Stimulated activated CD8-positive, alpha-beta memory T cell treated with anti-CD3 and anti-CD28 coated beads, Interleukin-7, amount 100 ng/mL, for 48 hours (primary cell): ENCODE measurements around the gene TRIM38.

Experiments
- DNase-seq, 2 donors: peaks; one replicate each; pipeline ENCODE4 v3.0.0-alpha.2; 2020; ENCODE audit warnings: low read depth in 1 of 2; ENCODE audit errors: extremely low read depth in 1 of 2

Gene TRIM38

DNA sequence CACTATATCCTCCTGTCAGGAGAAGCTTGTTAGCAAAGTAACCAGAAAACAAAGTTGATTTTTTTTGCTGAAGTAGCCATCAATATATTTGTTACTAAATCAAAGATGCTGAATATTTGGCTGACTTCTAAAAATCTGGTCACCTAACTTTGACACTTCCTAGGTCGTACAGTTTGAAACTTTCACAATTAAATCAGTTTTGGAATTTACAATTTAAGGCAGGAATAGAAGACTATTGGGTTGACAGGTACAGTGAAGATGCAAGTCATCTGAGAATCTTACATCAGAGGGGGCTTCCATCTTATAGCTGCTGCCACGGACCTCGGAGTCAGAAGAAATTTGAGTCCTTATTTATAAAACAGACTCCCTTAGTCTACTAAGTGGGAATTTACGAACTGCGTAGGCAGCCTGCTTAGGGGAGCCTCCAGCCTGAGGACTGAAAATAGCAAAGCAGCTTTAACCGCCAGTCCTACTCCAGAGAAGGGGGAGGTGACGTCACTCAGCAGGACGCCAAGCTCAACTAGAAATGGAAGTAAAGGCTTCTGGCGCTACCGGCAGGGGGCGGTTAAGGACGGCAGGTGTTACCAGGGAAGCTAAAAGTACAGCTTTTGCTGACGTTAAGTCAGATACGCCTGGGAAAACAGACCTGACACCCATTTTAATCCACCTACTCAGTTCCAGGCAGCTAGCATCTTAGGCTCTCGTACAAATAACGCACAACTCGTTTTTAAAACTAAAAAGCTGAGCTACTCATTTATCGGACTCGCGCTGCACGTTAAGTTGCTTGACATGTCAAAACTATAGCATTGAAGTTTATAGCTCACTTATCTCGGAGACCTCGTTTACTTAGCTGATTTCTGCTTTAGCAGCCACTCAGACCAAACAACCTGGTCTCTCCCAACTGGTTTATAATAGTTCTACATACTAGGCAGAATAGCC lies 63.6 kb downstream of the TRIM38 start:
- peak; percentile 74 to 95 for DNase-seq

DNA sequence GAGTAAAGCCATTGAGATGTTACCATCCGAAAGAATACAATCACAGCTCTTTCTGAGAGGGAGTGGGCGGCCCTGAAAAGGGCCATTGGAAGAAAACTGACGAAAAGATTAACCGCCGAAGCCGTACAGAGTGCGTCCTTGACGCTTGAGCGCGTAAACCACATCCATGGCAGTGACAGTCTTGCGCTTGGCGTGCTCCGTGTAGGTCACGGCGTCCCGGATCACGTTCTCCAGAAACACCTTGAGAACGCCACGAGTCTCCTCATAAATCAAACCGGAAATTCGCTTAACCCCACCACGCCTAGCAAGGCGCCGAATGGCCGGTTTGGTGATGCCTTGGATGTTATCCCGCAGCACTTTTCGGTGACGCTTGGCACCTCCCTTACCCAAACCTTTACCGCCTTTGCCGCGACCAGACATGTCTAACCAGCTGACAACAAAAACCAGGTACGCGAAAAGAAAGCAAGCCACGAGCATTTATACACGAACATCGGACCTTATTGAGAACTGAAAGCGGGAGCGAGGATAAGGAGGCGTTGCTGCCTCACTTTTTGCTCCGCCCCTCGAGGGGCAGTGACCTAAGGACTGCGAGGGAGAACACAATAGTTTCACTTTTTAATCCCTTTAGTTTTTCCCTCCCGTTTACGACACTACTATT lies 64.4 kb downstream of the TRIM38 start:
- DNase-seq, result peak; percentile 72 to 90

DNA sequence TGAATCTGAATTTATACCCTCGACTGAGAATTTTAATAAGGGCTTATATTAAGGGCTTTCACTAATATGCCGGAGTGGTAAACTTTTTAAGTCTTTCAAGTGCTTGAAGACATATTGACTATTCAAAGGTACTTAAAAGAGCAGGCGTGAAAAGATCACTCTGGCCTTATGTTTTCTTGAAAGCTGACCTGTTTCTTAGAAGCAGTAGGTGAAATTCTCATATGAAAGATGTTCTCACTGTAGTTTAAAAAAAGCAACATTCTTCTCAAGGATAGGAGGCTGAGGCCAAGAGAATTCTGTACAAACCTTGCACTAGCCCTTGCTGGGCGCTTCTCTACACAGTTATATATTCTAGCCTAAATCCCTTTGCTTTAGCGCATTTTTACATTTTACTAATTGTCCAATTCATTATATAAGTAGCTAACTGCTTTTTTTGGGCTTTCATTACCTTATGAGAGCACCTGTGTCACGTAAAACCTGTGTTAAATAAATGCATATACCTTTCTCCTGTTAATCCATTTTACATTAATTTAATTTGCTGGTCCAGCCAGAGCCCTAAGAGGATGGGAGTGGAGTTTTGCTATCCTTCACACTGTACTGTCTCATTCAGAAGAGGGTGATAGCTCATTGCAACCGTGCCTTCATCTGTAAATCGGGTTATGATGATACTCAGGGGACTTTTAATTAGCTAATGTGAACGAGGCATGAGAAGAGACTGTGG lies 65.0 kb downstream of the TRIM38 start:
- no peak for DNase-seq

DNA sequence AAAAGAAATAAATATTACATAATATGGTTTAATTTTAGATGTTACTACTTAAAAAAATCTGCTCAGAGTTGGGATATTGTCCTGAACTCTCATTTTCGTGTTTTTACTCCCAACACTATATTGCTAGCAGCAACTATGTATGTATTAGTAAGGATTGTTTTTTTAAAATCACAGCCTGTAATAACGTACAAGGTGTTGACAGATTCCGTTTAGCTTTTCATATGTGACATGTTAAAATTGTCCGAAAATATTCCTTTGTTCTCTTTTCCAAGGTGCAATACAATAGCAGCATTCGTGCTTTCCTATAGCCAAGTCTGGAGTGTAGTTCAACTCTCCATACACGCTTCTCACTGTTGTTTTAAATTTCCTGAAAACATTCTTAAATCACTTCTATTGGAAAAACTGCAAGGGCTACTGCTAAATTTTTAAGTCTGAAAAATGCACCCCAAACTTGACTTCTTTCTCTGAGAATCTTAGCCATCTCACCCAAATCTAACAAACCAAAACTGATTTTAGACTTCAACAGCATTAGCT lies 65.7 kb downstream of the TRIM38 start:
- DNase-seq, result no peak

DNA sequence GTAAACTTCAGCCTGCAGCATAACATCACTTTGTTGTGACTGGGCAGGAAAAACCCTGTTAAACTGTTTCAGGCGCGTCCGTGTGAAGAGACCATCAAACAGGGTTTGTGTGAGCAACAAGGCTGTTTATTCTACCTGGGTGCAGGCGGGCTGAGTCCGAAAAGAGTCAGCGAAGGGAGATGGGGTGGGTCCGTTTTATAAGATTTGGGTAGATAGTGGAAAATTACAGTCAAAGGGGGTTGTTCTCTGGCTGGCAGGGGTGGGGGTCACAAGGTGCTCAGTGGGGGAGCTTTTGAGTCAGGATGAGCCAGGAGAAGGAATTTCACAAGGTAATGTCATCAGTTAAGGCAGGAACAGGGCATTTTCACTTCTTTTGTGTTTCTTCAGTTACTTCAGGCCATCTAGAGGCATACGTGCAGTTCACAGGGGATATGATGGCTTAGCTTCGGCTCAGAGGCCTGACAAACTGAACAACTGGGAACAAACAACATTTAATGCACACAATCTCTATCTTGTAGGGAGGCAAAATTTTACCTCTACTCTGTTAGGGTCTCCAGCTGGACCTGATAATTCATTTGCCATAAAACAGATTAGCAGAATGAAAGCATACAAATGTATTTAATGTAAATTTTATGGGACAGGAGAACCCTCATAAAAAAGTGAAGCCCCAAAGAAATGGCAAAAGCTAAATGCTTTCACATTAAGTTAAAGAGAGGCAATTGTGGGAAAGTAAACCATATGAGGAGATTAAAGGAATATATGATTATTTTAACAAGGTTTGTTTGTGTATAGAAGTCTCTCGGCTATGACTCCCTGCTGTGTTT lies 66.4 kb downstream of the TRIM38 start:
- DNase-seq, result no peak

DNA sequence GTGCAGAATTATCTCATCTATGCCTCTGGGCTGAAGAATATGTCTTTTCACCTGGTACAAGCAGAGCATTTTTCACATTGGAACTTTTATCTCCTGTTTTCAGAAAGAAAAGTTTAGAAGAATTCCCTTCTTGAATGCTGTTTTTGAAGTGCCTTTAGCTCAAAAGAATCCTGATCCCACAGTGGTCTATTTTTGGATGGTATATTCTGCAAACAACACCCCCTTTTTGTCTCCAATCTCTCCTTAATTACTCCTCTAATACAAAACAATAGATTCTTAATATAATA lies 66.9 kb downstream of the TRIM38 start:
- DNase-seq, result no peak

DNA sequence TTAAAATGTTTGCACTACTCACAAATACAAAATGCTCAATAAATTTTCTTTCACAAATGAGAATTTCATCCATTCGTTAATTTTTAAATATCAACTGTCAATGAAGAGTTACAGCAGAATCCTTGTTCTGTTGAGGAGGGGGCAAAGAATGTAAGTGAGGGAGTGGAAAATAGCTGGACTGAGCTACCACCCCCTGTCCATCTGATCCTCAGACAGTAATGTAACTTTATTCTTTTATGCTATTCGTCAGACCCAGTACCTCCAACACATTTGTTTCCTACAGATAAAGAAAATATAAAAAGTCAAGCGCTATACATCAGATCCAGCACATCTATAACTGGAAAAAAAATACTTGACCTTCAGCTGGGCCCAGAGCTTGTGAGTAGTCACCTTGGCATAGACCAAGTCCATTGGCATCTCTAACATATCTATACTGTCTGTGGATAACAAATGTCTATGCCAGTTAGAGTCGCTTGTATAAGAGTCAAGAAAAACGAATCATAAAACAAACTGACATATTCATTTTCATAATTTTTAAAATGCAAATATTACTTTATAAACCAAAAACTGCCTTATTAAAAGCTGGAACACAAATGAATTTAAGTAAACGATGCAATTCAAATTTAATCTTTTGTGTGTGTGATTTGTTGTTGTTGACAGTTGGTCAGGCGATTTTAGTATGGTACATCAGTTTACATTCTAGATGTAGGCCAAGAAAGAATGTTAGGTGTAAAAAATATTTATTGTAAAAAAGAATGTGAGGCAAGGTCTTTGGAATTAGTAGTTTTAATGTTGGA lies 67.5 kb downstream of the TRIM38 start:
- no peak for DNase-seq

DNA sequence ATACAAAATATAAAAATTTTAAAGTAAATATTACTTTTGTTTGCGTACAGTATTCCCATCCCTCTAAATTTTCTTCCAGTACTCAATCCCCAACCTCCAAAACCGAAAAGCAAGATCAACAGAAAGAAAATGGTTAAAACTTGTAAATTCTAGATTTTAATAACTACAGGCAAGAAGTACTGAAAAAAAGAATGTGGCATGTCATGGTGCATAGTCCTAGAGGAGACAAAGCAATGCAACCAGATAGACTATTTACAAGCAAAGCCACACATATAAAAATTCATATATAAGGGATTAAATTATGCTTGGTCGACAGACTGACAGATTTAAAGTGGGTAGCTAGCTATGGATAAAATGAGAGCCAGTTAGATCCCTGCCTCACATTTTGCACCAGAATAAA lies 68.1 kb downstream of the TRIM38 start:
- no peak for DNase-seq

DNA sequence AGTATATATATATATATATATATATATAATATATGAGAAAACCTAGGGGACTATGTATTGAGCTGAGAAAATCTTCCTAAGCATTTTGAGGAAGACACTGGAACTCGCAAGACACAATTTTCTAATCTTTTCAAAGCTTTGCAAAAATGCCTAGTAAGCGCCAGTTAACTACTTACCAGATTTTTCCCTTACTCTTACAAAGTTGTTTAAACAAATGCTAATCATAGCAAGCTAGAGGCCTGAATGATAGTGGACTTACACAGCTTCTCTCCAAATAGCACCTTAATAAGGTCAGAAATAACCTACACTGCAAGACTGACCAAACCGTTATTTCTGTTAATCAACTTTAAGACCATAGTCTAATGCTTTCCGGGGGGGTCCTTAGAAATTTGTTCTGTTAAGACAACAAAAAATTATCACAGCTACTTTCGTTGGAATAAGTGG lies 68.6 kb downstream of the TRIM38 start:
- no peak for DNase-seq

DNA sequence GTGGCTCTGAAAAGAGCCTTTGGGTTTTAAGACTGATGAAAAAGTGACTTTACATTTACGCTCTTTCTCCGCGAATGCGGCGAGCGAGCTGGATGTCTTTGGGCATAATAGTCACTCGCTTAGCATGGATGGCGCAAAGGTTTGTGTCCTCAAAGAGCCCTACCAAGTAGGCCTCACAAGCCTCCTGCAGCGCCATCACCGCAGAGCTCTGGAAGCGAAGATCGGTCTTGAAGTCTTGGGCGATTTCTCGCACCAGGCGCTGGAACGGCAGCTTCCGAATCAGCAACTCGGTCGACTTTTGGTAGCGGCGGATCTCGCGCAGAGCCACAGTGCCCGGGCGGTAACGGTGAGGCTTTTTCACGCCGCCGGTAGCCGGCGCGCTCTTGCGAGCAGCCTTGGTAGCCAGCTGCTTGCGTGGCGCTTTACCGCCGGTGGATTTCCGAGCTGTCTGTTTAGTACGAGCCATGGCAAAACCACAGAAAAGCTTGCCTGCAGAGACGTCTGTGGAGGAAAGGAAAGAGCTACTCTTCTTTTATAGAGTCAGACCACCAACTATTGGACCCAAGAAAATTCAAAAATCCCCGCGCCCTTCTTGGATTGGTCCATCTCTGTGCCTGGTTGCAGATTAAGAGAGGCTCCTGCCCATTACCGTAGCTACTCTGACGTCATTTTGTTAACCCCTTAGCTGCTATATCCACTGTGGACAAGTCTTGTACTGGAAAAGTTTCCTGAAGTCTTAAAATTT lies 69.2 kb downstream of the TRIM38 start:
- DNase-seq, result peak; percentile 68 to 86

DNA sequence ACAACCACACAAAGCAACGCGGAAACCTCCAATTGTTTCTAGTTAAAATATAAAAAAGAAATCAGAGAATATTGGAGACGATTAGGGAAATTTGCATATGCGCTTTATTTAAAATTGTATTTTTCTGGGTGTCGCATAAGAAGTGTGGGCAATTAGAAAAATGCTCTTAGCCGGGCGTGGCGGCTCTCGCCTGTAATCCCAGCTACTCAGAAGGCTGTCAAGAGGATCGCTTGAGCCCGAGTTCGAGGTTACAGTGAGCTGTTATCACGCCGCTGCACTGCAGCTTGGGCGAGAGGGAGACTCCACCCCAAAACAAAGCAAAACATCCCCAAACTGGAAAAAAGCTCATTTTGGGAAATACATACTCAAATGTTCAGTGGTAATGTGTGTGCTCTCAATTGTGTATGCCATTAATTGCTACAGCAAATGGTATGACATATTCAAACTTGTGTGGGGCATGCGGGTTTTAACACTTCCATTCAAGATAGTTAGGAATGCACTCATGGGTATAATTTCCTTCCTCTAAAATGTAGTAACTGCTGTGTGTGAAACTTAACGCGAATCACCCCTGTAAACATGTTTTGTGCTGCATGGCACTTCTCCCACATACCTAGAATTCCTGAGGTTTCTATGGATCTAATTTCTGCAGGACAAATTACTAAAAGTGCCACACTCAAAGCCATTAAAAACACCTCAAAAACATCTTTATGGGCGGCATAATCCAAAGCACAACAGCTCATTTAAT lies 69.9 kb downstream of the TRIM38 start:
- DNase-seq, result no peak

DNA sequence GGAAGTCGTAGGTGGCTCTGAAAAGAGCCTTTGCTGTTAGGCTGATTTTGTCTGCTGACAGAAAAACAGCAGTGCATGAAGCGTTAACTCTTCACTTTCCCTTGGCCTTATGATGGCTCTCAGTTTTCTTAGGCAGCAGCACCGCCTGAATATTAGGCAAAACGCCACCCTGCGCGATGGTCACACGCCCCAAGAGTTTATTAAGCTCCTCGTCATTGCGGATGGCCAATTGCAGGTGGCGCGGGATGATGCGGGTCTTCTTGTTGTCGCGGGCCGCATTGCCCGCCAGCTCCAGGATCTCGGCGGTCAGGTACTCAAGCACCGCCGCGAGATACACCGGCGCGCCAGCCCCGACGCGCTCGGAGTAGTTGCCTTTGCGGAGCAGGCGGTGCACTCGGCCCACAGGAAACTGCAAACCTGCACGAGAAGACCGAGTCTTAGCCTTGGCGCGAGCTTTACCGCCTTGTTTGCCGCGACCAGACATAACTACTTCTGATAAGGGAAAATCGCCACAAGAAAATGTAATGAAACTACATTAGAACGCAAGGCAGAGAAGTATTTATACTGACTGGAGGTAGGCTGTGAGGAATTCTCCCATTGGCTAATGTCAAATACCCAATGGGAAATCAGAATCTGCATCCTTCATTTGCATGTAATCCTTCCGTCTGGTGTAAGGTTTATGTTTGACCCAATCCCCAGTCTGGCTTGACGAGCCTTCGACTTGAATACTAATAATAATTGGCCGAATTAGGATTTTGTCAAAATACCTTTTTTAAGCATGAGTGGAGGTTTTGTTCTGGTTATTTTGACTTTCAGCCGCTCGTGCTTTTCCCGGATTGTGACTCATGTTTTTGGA lies 70.7 kb downstream of the TRIM38 start:
- peak; percentile 63 to 71 for DNase-seq

DNA sequence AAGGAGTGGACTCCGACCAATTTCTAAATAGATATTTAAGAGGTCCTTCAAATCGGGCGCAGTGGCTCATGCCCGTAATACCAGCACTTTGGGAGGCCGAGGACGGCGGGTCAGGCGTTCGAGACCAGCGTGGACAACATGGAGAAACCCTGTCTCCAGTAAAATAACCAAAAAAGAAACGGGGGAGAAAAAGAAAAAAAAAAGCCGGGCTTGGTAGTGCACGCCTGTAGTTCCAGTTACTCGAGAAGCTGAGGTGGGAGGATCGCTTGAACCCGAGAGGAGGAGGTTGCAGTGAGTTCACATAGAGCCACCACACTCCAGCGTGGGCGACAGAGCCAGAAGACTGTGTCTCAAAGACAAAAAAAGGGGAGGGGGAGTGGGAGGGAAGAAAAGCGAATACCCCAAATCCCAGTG lies 71.3 kb downstream of the TRIM38 start:
- DNase-seq, result peak in 1 of 2 donors; percentile 59

DNA sequence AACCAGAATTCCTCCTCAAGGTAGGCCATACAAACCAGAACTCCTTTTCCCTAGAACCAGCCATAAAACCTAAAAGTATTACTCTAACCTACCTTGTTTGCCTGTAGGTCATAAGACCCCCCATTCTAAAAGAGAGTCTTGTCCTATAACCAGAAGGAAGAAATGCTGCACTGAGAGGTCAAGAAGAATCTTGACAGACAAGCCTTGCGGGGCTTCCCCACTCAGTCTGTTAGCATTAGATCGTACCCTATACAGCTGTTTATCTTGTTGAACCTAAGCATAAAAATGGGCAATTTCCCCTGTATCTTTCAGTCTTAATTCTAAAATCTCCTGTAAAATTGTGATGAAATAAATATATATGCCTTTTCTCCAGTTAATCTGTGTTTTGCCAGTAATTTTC lies 72.3 kb downstream of the TRIM38 start:
- no peak for DNase-seq
